ENCODE measurements around the gene YWHAQ.

The YWHAQ gene

DNA sequence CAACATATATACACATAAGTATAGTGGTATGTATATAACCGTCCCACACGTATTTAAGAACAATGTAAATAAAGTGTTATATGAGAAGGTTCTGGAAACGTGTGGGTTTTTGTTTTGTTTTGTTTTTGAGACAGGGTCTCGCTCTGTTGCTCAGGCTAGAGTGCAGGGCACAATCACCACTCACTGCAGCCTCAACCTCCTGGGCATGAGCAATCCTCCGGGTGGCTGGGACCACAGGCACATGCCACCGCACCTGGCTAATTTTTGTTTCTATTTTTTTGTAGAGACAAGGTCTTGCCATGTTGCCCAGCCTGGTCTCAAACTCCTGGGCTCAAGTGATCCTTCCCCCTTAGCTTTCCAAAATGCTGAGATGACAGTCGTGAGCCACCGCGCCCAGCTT is 81.4 kb downstream of the YWHAQ start:
- DNase-seq, result no peak

DNA sequence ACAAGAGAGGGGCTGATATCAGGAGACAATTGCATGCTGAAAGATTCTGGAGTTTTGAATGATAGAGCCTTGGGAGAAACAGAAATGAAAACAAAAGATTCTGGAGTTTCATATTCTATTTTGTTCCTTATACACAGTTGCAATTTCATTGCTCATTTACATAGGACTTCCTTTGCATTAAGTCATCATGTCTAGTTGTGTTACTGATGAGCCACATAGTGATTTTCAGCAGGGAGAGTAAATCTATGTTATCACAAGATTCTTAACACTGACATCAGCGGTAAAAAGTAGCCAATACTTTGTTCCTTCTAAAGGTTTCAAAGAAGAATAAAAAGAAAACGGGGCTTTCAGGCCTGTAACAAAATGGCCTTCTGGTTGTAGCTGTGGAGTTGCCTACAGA is 82.3 kb downstream of the YWHAQ start:
- no peak for DNase-seq

GRCh38 chr2:9547262-9547991 is 83.4 kb downstream of the YWHAQ start:
- DNase-seq, result no peak

DNA sequence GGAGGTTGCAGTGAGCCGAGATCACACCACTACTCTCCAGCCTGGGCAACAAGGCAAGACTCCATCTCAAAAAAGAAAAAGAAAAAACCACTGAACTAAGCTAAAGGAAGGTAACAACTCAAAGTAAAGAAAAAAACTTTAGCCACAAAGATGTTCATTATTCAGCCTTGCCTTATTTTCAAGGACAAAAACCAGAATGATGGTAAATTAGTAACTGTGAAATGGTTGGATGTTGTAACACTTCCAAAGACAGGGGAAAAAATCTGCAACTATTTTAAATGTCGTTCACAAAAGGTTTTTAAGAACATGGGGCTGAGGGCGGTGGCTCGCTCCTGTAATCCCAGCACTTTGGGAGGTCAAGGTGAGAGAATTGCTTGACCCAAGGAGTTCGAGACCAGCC is 85.3 kb downstream of the YWHAQ start:
- DNase-seq, result no peak

- no peak for DNase-seq
These were observed 87.2 kb downstream of the YWHAQ start for GRCh38 chr2:9543557-9543956.

DNA sequence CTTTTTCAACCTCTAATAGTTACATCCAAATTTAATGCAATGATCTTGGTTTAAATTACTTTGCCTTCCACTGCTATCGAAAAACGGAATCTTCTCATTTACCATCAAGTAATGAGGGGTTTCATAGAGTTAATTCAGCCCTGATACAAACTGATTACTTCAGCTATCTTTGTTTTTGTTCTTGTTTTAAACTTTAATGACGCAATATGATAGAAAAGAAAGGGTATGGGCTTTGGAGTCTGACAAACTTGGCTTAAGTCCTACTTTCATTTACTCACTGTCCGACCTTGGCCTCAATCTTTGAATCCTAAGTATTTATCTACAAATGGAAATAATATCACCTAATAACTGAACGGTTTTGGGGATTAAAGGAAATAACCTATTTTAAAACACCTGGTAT is 91.3 kb downstream of the YWHAQ start:
- no peak for DNase-seq

DNA sequence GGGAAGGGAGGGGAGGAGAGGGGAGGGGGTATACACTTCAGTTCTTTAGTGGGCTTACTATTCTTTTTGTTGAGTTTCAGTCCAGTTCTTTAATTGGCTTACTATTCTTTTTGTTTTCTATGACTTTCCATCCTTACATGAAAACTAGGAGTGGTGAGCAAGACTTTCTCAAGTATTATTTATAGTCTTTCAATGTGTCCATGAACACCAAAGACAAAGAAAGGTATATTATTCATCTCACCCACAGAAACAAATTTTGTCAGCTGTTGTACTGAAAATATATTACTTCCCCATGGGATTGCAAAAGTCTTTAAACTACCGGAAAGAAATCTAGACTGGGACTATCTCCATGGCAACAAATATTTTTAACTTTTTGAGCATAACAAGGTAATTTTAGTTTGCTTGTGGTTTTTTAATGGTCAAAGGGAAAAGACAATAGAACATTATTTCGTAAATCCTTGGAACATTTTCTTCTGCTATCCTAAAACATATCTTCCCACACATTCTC is 92.7 kb downstream of the YWHAQ start:
- DNase-seq, result no peak

DNA sequence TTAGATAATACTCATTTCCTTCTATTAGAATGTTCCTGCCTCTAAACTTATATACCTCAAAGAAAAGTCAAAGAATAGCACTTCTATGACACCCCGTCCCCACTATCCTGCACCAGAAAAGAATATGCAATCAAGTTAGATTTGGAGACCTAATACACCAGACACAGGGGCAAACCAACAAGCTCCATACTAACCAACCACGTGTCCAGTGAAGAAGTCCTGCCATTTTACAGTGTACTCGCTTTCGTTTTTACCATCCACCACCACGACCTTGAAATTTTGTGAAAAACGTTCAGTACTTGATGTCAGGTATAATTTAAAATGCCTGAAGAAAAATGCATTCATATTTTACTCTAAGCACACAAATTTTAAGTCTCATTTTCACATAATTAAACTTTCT is 94.3 kb downstream of the YWHAQ start:
- no peak for DNase-seq

- no peak for DNase-seq
These were observed 95.6 kb downstream of the YWHAQ start for GRCh38 chr2:9535177-9535576.

All from NCI-H1092 (cell line).